PFSK-1 (cell line): ENCODE data around the gene ARHGAP15.

ENCODE experiments used
- FOXP2 ChIP-seq: optimal IDR thresholded peaks from 2 replicates; pipeline ENCODE3; 2011; ENCODE audit warnings: borderline replicate concordance, control low read depth, inconsistent platforms; ENCODE audit not compliant: insufficient read depth; ENCODE audit errors: extremely low read length, extremely low read depth
- POLR2AphosphoS5 ChIP-seq: IDR thresholded peaks from 2 replicates; pipeline ENCODE4 v1.6.1; 2012; ENCODE audit warnings: low read depth, mild to moderate bottlenecking, control low read depth, low read length, moderate library complexity
- SIN3A ChIP-seq: IDR thresholded peaks from 2 replicates; pipeline ENCODE4 v1.6.1; 2012; ENCODE audit warnings: mild to moderate bottlenecking, low read length, moderate library complexity, borderline replicate concordance; ENCODE audit not compliant: insufficient read depth
- TAF1 ChIP-seq: IDR thresholded peaks from 2 replicates; pipeline ENCODE4 v1.6.1; 2012; ENCODE audit warnings: low read length, control low read depth, borderline replicate concordance; ENCODE audit not compliant: insufficient read depth
- TF ChIP-seq, protein P1 (sequence below), 2 experiments: IDR thresholded peaks; 2 replicates each; pipeline versions ENCODE4 v1.6.1 to v1.8.0; 2011 to 2012; ENCODE audit warnings: low read depth in 2 of 2, low read length in 2 of 2, control low read depth in 1 of 2, inconsistent platforms in 1 of 2, mild to moderate bottlenecking in 1 of 2, moderate library complexity in 1 of 2; ENCODE audit not compliant: insufficient read depth in 1 of 2

DNA sequence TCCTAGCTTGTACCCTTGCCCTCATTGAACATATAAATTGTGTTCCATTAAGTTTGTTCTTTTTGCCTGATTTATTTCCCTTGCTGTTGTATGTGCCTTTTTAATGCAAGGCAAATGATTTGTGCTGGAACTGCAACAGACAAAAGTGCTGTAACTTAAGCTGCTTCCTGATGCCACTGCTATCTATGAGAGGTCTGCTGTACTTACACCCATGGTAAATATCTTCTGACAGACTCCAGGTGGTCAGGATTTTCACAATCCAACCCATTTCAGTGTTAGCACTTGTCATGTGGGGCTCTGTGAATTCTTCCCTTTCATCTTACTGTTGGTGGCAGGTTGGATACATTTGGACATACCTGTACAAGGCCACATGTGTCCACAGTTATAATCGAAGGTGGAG, 63.5 kb downstream of the ARHGAP15 start:
- TF ChIP-seq SIN3A (no peak), POLR2AphosphoS5 (no peak), FOXP2 (no peak), TAF1 (no peak)
- TF ChIP-seq, protein P1, sequence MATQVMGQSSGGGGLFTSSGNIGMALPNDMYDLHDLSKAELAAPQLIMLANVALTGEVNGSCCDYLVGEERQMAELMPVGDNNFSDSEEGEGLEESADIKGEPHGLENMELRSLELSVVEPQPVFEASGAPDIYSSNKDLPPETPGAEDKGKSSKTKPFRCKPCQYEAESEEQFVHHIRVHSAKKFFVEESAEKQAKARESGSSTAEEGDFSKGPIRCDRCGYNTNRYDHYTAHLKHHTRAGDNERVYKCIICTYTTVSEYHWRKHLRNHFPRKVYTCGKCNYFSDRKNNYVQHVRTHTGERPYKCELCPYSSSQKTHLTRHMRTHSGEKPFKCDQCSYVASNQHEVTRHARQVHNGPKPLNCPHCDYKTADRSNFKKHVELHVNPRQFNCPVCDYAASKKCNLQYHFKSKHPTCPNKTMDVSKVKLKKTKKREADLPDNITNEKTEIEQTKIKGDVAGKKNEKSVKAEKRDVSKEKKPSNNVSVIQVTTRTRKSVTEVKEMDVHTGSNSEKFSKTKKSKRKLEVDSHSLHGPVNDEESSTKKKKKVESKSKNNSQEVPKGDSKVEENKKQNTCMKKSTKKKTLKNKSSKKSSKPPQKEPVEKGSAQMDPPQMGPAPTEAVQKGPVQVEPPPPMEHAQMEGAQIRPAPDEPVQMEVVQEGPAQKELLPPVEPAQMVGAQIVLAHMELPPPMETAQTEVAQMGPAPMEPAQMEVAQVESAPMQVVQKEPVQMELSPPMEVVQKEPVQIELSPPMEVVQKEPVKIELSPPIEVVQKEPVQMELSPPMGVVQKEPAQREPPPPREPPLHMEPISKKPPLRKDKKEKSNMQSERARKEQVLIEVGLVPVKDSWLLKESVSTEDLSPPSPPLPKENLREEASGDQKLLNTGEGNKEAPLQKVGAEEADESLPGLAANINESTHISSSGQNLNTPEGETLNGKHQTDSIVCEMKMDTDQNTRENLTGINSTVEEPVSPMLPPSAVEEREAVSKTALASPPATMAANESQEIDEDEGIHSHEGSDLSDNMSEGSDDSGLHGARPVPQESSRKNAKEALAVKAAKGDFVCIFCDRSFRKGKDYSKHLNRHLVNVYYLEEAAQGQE (IDR thresholded peaks at IDR 0.05; ENCODE audit: insufficient read depth in 1 of 2, low read depth in 2 of 2, low read length in 2 of 2) = no peak
